HepG2 (cell line): Measurements from ENCODE around the gene ADAMTS17. TPM values are rescaled to one million over a fixed set of nuclear protein-coding genes. Genes with fewer than 3 reads are reported as not detected.

ENCODE experiments used
- ATAC-seq: fragments of 200-7000 bp; cut with Tn5 transposase; 3 replicates; pipeline ENCODE4 v1.9.1; 2020; ENCODE audit warnings: mild to moderate bottlenecking, moderate library complexity
- BruUV-seq: library from RNA; stranded (reverse); fragments of 400-500 nt; replicated peaks from 2 replicates; lab custom pipeline; 2021; lab: Mats Ljungman, UMichigan
- CTCF ChIA-PET: fragments of 300-600 bp; formaldehyde crosslinking; extraction: SDS; loops from one replicate; lab custom pipeline; 2021; ENCODE audit warnings: low total read pairs, inconsistent platforms, low intra/inter-chr PET ratio; lab: Yijun Ruan, JAX
- POLR2A ChIA-PET: fragments of 350-600 bp; sonication (Branson Sonifier 250); formaldehyde crosslinking; loops from one replicate; lab custom pipeline; 2020; ENCODE audit warnings: antibody characterized with exemption, inconsistent platforms; lab: Yijun Ruan, JAX
- DNase-seq: peaks from one replicate; pipeline ENCODE4 v3.0.0-alpha.2; 2015; ENCODE audit warnings: low spot score
- FAIRE-seq: peaks from 3 replicates; lab custom pipeline; 2011; peaks lifted over from hg19 to GRCh38; lab: Jason Lieb, UNC
- H2AFZ ChIP-seq: one replicate; pipeline ENCODE4 v1.6.1; 2011; ENCODE audit warnings: low read length, inconsistent platforms
- H3K27ac ChIP-seq: fragments of 300-600 bp; 3 replicates; pipeline ENCODE4 v1.8.0; 2011; ENCODE audit warnings: mixed run types, mild to moderate bottlenecking, mixed read lengths, low read length, inconsistent platforms; ENCODE audit not compliant: insufficient read depth; ENCODE audit errors: extremely low read length
- H3K27me3 ChIP-seq, 2 experiments: fragments of 200-600 bp in 1 of 2; 2 replicates in 1 of 2; 3 replicates in 1 of 2; pipeline versions ENCODE4 v1.6.0 to v1.8.0; 2011; ENCODE audit warnings: low read length in 2 of 2, mild to moderate bottlenecking in 2 of 2, moderate library complexity in 2 of 2, inconsistent platforms in 1 of 2; ENCODE audit not compliant: insufficient read depth in 2 of 2, control insufficient read depth in 1 of 2
- H3K36me3 ChIP-seq, 2 experiments: fragments of 200-600 bp in 1 of 2; replicated peaks in 1 of 2; 2 replicates in 1 of 2; 3 replicates in 1 of 2; pipeline versions ENCODE4 v1.5.1 to v1.8.0; 2011; ENCODE audit warnings: low read length in 2 of 2, inconsistent platforms in 1 of 2; ENCODE audit not compliant: insufficient read depth in 2 of 2, control insufficient read depth in 1 of 2
- H3K4me1 ChIP-seq: 2 replicates; pipeline ENCODE4 v1.5.1; 2012; ENCODE audit warnings: low read length, inconsistent platforms; ENCODE audit not compliant: insufficient read depth
- H3K4me2 ChIP-seq: 2 replicates; pipeline ENCODE4 v1.6.0; 2011; ENCODE audit warnings: low read depth, low read length, inconsistent platforms
- H3K4me3 ChIP-seq, 3 experiments: fragments of 200-600 bp in 1 of 3; sonication (generic), shearing (Covaris generic) in 1 of 3; replicated peaks in 1 of 3; 2 replicates each; pipeline ENCODE4 v1.5.1; 2011 to 2016; ENCODE audit warnings: low read length in 3 of 3, inconsistent platforms in 2 of 3, low read depth in 2 of 3, mild to moderate bottlenecking in 2 of 3, control low read depth in 1 of 3, mixed read lengths in 1 of 3; ENCODE audit not compliant: insufficient read depth in 1 of 3
- H3K79me2 ChIP-seq: one replicate; pipeline ENCODE4 v1.6.1; 2011; ENCODE audit warnings: low read length, inconsistent platforms; ENCODE audit not compliant: insufficient read depth
- H3K9ac ChIP-seq: 2 replicates; pipeline ENCODE4 v1.6.0; 2011; ENCODE audit warnings: mild to moderate bottlenecking, low read depth, low read length, inconsistent platforms; ENCODE audit not compliant: insufficient read depth
- H3K9me3 ChIP-seq: 2 replicates; pipeline ENCODE4 v1.5.1; 2012; ENCODE audit warnings: mild to moderate bottlenecking, low read length
- H4K20me1 ChIP-seq: 2 replicates; pipeline ENCODE4 v1.6.0; 2011; ENCODE audit warnings: inconsistent platforms, mild to moderate bottlenecking, low read length, moderate library complexity; ENCODE audit not compliant: insufficient read depth
- HNRNPH1 ChIP-seq: fragments of 200-400 bp; formaldehyde crosslinking; optimal IDR thresholded peaks from 2 replicates; pipeline ENCODE3; 2017; ENCODE audit warnings: mild to moderate bottlenecking, low read depth, low read length
- KDM3A ChIP-seq: IDR thresholded peaks from 2 replicates; pipeline ENCODE4 v1.6.1; 2018; ENCODE audit warnings: low read depth, missing compliant biosample characterization
- RAD21 ChIP-seq: fragments of 450-650 bp; formaldehyde crosslinking; IDR thresholded peaks from 2 replicates; pipeline ENCODE4 v1.5.0; 2020; ENCODE audit warnings: mild to moderate bottlenecking
- ZNF234 ChIP-seq: sonication (generic); formaldehyde crosslinking; conservative IDR thresholded peaks from 2 replicates; pipeline ENCODE4 v1.5.1; 2020; ENCODE audit warnings: mild to moderate bottlenecking, missing genetic modification reagents
- ZNF496 ChIP-seq: sonication (generic); formaldehyde crosslinking; IDR thresholded peaks from 2 replicates; pipeline ENCODE4 v1.8.1; 2023; ENCODE audit warnings: mild to moderate bottlenecking, moderate library complexity, missing genetic modification reagents; ENCODE audit not compliant: insufficient replicate concordance
- ZNF557 ChIP-seq: sonication (generic); formaldehyde crosslinking; IDR thresholded peaks from 2 replicates; pipeline ENCODE4 v1.4.0; 2020; ENCODE audit warnings: missing genetic modification reagents
- ZNF724P ChIP-seq: sonication (generic); formaldehyde crosslinking; IDR thresholded peaks from 2 replicates; pipeline ENCODE4 v1.8.0; 2022; ENCODE audit warnings: missing genetic modification reagents, borderline replicate concordance
- ZNF883 ChIP-seq: sonication (generic); formaldehyde crosslinking; IDR thresholded peaks from 2 replicates; pipeline ENCODE4 v1.5.1; 2020; ENCODE audit warnings: mild to moderate bottlenecking, missing genetic modification reagents; ENCODE audit errors: not compliant biosample characterization
- WGBS: methylation state at CpG from one replicate; pipeline ENCODE4 v1.1.6; 2017; ENCODE audit warnings: low lambda C conversion rate; 5-methylcytosine and 5-hydroxymethylcytosine counted together
- in situ Hi-C: cut with HindIII; loops from 2 replicates; pipeline ENCODE4 v1.10.0; 2017; ENCODE audit warnings: low pct_unique_long_range_greater_than_20kb; ENCODE audit not compliant: extremely low pct_ligation_motif_present
- intact Hi-C: fragments of 100-400 bp; cut with micrococcal nuclease; formaldehyde crosslinking; loops from one replicate; pipeline ENCODE4 v1.10.0; 2022; ENCODE audit not compliant: unreplicated experiment
- polyA plus RNA-seq, 8 experiments: library from polyadenylated mRNA; depleted of rRNA in 3 of 8; stranded (reverse) in 7 of 8; unstranded in 1 of 8; fragments of >200 nt; fragmentation: Illumina TruSeq in 4 of 8; extraction: Trizol in 4 of 8; gene quantifications; 2 replicates each; pipeline versions ENCODE4 v1.2.1 to v1.2.3, GENCODE V29; 2011 to 2016; ENCODE audit warnings: low read depth in 4 of 8, missing spikeins in 1 of 8, mixed read lengths in 1 of 8; ENCODE audit not compliant: insufficient read depth in 1 of 8
- total RNA-seq, 5 experiments: library from RNA; depleted of rRNA; stranded (reverse); fragments of >200 nt; fragmentation: Illumina TruSeq; extraction: Trizol; gene quantifications; 2 replicates each; pipeline ENCODE4 v1.2.3, GENCODE V29; 2016; ENCODE audit warnings: low read depth in 1 of 5
- TF ChIP-seq, protein P1 (sequence below): conservative IDR thresholded peaks from 2 replicates; pipeline ENCODE4 v1.6.1; 2018; ENCODE audit warnings: missing genetic modification reagents
- TF ChIP-seq, protein P2 (sequence below): sonication (generic); formaldehyde crosslinking; IDR thresholded peaks from 2 replicates; pipeline ENCODE4 v1.4.0; 2020; ENCODE audit warnings: low read depth, mild to moderate bottlenecking, missing genetic modification reagents

The ADAMTS17 gene
- total and polyA plus RNA-seq, 2 of the 13 experiments (the other 11 are each of a cell fraction or from before 2014, with no cell fraction given), result 0.02 to 0.04 TPM

DNA sequence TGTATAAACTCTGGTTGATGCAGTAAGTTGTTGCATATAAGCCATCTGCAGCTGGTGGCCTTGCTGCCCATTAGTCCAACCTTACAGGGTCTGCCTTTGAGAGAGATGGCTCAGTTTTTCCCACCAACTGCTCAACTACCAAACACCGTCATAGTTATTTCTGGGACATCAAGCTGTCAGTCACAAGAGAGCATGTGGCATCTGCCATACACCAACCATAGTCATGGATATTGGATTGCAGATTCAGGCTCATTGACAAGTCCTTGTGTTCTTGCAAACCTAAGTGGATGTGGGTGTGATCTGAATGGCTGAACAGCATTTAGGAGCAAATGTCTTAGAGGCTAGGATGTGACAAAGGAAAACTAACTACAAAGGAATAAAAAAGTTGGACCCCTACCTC is 137.6 kb downstream of the ADAMTS17 start:
- H3K4me1 ChIP-seq, result peaks cover 6% of the 10 kb centered on the region; the same call in 1 of the 2 replicates
- no peak for ATAC-seq
- H3K9me3 ChIP-seq, result no peaks in the 10 kb centered on the region
- no peaks in the 10 kb centered on the region for H3K27me3 ChIP-seq
- no peaks in the 10 kb centered on the region for H3K79me2 ChIP-seq
- in situ Hi-C loops, result no loop called here
- no peak overlapping the region for H3K4me3 ChIP-seq
- H3K27ac ChIP-seq, result no peak overlapping the region
- ChIA-PET POLR2A (no interaction called here), CTCF (no interaction called here)
- H2AFZ ChIP-seq, result no peak overlapping the region
- no peak for FAIRE-seq
- H4K20me1 ChIP-seq, result no peaks in the 10 kb centered on the region
- 80% methylated on average over 1 of the region's 1 CpG for WGBS
- intact Hi-C loops, result no loop called here
- no peak overlapping the region for H3K4me2 ChIP-seq
- TF ChIP-seq HNRNPH1 (no peak), ZNF724P (CRISPR knock-in tag) (no peak), ZNF496 (CRISPR knock-in tag) (no peak), RAD21 (CRISPR knock-in tag) (no peak), ZNF883 (no peak), ZNF234 (CRISPR knock-in tag) (no peak), KDM3A (CRISPR knock-in tag) (no peak), ZNF557 (CRISPR knock-in tag) (no peak)
- TF ChIP-seq, protein P1, sequence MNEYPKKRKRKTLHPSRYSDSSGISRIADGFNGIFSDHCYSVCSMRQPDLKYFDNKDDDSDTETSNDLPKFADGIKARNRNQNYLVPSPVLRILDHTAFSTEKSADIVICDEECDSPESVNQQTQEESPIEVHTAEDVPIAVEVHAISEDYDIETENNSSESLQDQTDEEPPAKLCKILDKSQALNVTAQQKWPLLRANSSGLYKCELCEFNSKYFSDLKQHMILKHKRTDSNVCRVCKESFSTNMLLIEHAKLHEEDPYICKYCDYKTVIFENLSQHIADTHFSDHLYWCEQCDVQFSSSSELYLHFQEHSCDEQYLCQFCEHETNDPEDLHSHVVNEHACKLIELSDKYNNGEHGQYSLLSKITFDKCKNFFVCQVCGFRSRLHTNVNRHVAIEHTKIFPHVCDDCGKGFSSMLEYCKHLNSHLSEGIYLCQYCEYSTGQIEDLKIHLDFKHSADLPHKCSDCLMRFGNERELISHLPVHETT (CRISPR knock-in tag), result no peak
- TF ChIP-seq, protein P2, sequence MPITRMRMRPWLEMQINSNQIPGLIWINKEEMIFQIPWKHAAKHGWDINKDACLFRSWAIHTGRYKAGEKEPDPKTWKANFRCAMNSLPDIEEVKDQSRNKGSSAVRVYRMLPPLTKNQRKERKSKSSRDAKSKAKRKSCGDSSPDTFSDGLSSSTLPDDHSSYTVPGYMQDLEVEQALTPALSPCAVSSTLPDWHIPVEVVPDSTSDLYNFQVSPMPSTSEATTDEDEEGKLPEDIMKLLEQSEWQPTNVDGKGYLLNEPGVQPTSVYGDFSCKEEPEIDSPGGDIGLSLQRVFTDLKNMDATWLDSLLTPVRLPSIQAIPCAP (CRISPR knock-in tag), result no peak
- no peak overlapping the region for H3K9ac ChIP-seq
- no TSS peak for BruUV-seq
- H3K36me3 ChIP-seq, result no peaks in the 10 kb centered on the region
- DNase-seq, result no peak
